OCI-LY7 (cell line): Measurements from ENCODE around the gene SCTR.

Experiments used
- EZH2phosphoT487 ChIP-seq: fragments of 200-600 bp; sonication (generic); IDR thresholded peaks from 2 replicates; pipeline ENCODE4 v1.6.1; 2018; ENCODE audit warnings: low read depth, borderline replicate concordance, mild to moderate bottlenecking, mixed run types, antibody characterized with exemption, low read length, moderate library complexity, mixed read lengths
- TF ChIP-seq, protein P1 (sequence below): fragments of 200-600 bp; sonication (generic); conservative IDR thresholded peaks from 2 replicates; pipeline ENCODE4 v1.5.1; 2014; ENCODE audit warnings: mild to moderate bottlenecking, antibody characterized with exemption, low read length, moderate library complexity, mixed read lengths

DNA sequence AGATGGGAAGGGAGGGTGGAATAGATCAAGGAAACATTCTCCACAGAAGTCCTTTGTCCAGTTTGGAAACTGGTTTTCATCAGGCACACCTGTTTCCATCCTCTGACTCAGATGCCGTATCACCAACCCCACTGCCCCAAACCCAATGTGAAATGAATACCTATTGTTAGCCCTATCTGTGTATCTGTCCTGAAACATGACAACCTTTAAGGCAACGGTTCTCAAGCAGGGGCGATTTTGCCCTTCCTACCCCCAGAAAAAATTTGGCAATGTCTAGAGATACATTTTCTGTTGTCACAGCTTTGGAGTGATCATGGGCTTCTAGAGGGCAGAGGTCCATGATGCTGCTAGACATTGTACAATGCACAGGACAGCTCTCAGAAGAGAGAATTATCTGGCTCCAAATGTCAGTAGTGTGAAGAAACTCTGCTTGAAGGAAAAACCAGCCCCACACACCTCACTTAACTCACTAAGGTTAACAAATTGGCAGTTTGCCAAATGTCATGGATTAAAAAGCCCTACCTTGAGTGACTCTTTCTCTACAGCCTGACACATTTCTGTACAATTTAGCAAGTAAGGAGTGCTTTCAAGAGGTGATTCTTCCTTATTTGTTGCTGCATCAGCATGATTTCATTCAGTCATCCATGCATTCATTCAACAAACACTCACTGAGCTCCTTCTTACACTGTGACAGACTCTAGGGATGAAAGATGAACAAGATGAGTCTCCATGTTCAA, 3.4 kb downstream of the SCTR start:
- TF ChIP-seq, protein P1, sequence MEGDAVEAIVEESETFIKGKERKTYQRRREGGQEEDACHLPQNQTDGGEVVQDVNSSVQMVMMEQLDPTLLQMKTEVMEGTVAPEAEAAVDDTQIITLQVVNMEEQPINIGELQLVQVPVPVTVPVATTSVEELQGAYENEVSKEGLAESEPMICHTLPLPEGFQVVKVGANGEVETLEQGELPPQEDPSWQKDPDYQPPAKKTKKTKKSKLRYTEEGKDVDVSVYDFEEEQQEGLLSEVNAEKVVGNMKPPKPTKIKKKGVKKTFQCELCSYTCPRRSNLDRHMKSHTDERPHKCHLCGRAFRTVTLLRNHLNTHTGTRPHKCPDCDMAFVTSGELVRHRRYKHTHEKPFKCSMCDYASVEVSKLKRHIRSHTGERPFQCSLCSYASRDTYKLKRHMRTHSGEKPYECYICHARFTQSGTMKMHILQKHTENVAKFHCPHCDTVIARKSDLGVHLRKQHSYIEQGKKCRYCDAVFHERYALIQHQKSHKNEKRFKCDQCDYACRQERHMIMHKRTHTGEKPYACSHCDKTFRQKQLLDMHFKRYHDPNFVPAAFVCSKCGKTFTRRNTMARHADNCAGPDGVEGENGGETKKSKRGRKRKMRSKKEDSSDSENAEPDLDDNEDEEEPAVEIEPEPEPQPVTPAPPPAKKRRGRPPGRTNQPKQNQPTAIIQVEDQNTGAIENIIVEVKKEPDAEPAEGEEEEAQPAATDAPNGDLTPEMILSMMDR: no peak
- no peak for TF ChIP-seq EZH2phosphoT487
